ENCODE measurements around the gene PAX2. TPM values are rescaled to one million over a fixed set of nuclear protein-coding genes. Genes with fewer than 3 reads are reported as not detected.
A peak's percentile ranks its signal among the peaks of the same experiment; 100 is the strongest.

PAX2 gene
- total and polyA plus RNA-seq, 9 donors: 0.05 TPM; not detected in 8

- H3K36me3 ChIP-seq (ENCODE audit: control insufficient read depth, insufficient read depth, low read length): no peaks in the 10 kb centered on the region
- H3K9me3 ChIP-seq (replicated peaks; ENCODE audit: control insufficient read depth, low read depth, low read length): no peaks in the 10 kb centered on the region
- H3K27ac ChIP-seq (ENCODE audit: low read length): no peak overlapping the region
- H3K27me3 ChIP-seq (ENCODE audit: control insufficient read depth, insufficient read depth, low read length): peaks cover 8% of the 10 kb centered on the region
- 47% methylated on average over 12 of the region's 24 CpGs for WGBS (ENCODE audit: insufficient coverage)
- H3K4me1 ChIP-seq (ENCODE audit: control insufficient read depth, insufficient read depth, low read length): peaks cover 35% of the 10 kb centered on the region
- H3K4me3 ChIP-seq (ENCODE audit: low read length): no peak overlapping the region
- DNase-seq: no peak
Measured at GRCh38 chr10:100876585-100877460, 131.4 kb downstream of the PAX2 start.

DNA sequence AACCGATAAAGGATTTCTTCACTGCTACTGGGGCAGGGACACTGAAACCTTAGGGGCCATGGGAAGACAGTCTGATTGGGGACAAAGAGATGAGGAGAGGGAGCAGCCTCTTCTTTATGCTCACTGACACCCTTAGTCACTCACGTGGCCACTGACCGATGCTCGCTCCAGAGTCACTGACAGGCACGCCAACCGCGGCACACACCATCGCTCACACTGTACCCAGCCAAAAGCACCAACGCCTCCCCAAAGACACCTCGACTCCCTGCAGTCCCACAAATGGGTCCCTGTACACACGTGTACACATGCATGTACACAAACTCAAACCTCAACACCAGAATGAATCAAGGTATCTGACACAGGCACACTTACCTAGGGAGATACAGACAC is 132.1 kb downstream of the PAX2 start:
- no peak overlapping the region for H3K4me3 ChIP-seq (ENCODE audit: low read length)
- H3K9me3 ChIP-seq (replicated peaks; ENCODE audit: control insufficient read depth, low read depth, low read length): no peaks in the 10 kb centered on the region
- peaks cover 41% of the 10 kb centered on the region for H3K4me1 ChIP-seq (ENCODE audit: control insufficient read depth, insufficient read depth, low read length)
- no peaks in the 10 kb centered on the region for H3K36me3 ChIP-seq (ENCODE audit: control insufficient read depth, insufficient read depth, low read length)
- H3K27me3 ChIP-seq (ENCODE audit: control insufficient read depth, insufficient read depth, low read length): peaks cover 8% of the 10 kb centered on the region
- no peak overlapping the region for H3K27ac ChIP-seq (ENCODE audit: low read length)
- WGBS (ENCODE audit: insufficient coverage): 90% methylated on average over 9 of the region's 11 CpGs
- no peak for DNase-seq

GRCh38 chr10:100878291-100878910 is 133.0 kb downstream of the PAX2 start:
- peak; percentile 86 for DNase-seq
- Histone ChIP-seq H3K27ac (ENCODE audit: low read length) (no peak overlapping the region), H3K27me3 (ENCODE audit: control insufficient read depth, insufficient read depth, low read length) (peaks cover 5% of the 10 kb centered on the region), H3K9me3 (replicated peaks; ENCODE audit: control insufficient read depth, low read depth, low read length) (no peaks in the 10 kb centered on the region), H3K36me3 (ENCODE audit: control insufficient read depth, insufficient read depth, low read length) (no peaks in the 10 kb centered on the region), H3K4me1 (ENCODE audit: control insufficient read depth, insufficient read depth, low read length) (peaks cover 51% of the 10 kb centered on the region), H3K4me3 (ENCODE audit: low read length) (no peak overlapping the region)
- WGBS (ENCODE audit: insufficient coverage): 4% methylated on average over 2 of the region's 5 CpGs

Other genes with a start within 250 kb of the PAX2 start
- 5.5 TPM for gene SEC31B, start 225.7 kb upstream of the PAX2 start, total RNA-seq
- gene SEC31B, start 225.7 kb upstream of the PAX2 start, polyA plus RNA-seq (ENCODE audit: insufficient read depth in 1 of 8, insufficient read length in 8 of 8, low replicate concordance in 1 of 8): 10 to 100 TPM in 4 of 8 donors, 1 to 10 TPM in 4; 5.3 to 15.6 (median 9.8) TPM
- 169 TPM for gene NDUFB8, start 215.7 kb upstream of the PAX2 start, total RNA-seq
- 100 to 1,000 TPM; 134 to 157 (median 140) TPM for gene NDUFB8, start 215.7 kb upstream of the PAX2 start, polyA plus RNA-seq (ENCODE audit: insufficient read depth in 1 of 8, insufficient read length in 8 of 8, low replicate concordance in 1 of 8)
- gene HIF1AN, start 209.6 kb upstream of the PAX2 start, total RNA-seq: 9.4 TPM
- 10 to 100 TPM; 23.5 to 37.6 (median 32.4) TPM for gene HIF1AN, start 209.6 kb upstream of the PAX2 start, polyA plus RNA-seq (ENCODE audit: insufficient read depth in 1 of 8, insufficient read length in 8 of 8, low replicate concordance in 1 of 8)
- gene SLF2, start 167.4 kb downstream of the PAX2 start, total RNA-seq: 113 TPM
- gene SLF2, start 167.4 kb downstream of the PAX2 start, polyA plus RNA-seq (ENCODE audit: insufficient read depth in 1 of 8, insufficient read length in 8 of 8, low replicate concordance in 1 of 8): 100 to 1,000 TPM in 1 of 8 donors, 10 to 100 TPM in 7; 59.1 to 106 (median 81.3) TPM
- gene SEMA4G, start 223.9 kb downstream of the PAX2 start, total RNA-seq: 1.2 TPM
- 10 to 100 TPM in 3 of 8 donors, 1 to 10 TPM in 5; 4.8 to 12.9 (median 7.3) TPM for gene SEMA4G, start 223.9 kb downstream of the PAX2 start, polyA plus RNA-seq (ENCODE audit: insufficient read depth in 1 of 8, insufficient read length in 8 of 8, low replicate concordance in 1 of 8)
- gene MRPL43, start 241.9 kb downstream of the PAX2 start, total RNA-seq: 61.0 TPM
- gene MRPL43, start 241.9 kb downstream of the PAX2 start, polyA plus RNA-seq (ENCODE audit: insufficient read depth in 1 of 8, insufficient read length in 8 of 8, low replicate concordance in 1 of 8): 10 to 100 TPM; 63.4 to 94.4 (median 69.4) TPM
- 5.9 TPM for gene TWNK, start 242.0 kb downstream of the PAX2 start, total RNA-seq
- 10 to 100 TPM in 3 of 8 donors, 1 to 10 TPM in 5; 8.1 to 12.0 (median 9.6) TPM for gene TWNK, start 242.0 kb downstream of the PAX2 start, polyA plus RNA-seq (ENCODE audit: insufficient read depth in 1 of 8, insufficient read length in 8 of 8, low replicate concordance in 1 of 8)

All from muscle of leg (tissue), 11 donors.